ENCODE data around the gene ART4. TPM values are rescaled to one million over a fixed set of nuclear protein-coding genes. Genes with fewer than 3 reads are reported as not detected.

Gene ART4
- total RNA-seq, 1 donor from 2014 or later: not detected

DNA sequence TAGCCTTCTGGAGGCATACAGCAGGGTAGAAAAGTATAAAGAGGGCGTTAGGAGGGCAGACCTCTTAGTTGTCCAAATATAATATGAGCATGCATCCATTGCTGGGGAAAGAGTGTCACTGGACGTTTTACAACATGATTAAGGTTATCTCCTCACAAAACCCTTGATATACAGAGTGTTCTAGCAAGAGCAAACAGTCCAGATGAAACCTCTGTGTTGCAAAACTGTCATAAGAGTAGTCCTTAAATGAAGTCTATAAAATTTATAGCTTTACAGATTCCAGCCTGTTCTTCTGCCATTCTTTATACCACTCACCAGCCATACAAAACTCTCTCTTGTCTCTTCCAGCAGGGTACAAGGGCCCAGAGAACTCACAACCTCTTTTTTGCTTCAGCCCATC lies 61.8 kb downstream of the ART4 start:
- TF ChIP-seq, protein P1, sequence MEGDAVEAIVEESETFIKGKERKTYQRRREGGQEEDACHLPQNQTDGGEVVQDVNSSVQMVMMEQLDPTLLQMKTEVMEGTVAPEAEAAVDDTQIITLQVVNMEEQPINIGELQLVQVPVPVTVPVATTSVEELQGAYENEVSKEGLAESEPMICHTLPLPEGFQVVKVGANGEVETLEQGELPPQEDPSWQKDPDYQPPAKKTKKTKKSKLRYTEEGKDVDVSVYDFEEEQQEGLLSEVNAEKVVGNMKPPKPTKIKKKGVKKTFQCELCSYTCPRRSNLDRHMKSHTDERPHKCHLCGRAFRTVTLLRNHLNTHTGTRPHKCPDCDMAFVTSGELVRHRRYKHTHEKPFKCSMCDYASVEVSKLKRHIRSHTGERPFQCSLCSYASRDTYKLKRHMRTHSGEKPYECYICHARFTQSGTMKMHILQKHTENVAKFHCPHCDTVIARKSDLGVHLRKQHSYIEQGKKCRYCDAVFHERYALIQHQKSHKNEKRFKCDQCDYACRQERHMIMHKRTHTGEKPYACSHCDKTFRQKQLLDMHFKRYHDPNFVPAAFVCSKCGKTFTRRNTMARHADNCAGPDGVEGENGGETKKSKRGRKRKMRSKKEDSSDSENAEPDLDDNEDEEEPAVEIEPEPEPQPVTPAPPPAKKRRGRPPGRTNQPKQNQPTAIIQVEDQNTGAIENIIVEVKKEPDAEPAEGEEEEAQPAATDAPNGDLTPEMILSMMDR (IDR thresholded peaks at IDR 0.05): no peak
- ChIA-PET CTCF (no interaction called here), POLR2A (interaction anchor here (1.2 to 1.3 kb wide), 2 partner anchors 11 to 21 kb away, joined by 10 read pairs; partner anchors contain the start of genes C12orf60 and WBP11)
- peaks cover 15% of the 10 kb centered on the region for H3K36me3 Mint-ChIP-seq (ENCODE audit: low read depth)
- no peaks in the 10 kb centered on the region for H3K9me3 Mint-ChIP-seq
- H3K4me1 Mint-ChIP-seq: peaks cover 8% of the 10 kb centered on the region
- ATAC-seq (ENCODE audit: low read depth) (no peak), DNase-seq (no peak)
- no peak overlapping the region for H3K27ac Mint-ChIP-seq
- intact Hi-C loops (cut with micrococcal nuclease): no loop called here
- H3K4me3 Mint-ChIP-seq: no peak overlapping the region
- no peaks in the 10 kb centered on the region for H3K27me3 Mint-ChIP-seq

DNA sequence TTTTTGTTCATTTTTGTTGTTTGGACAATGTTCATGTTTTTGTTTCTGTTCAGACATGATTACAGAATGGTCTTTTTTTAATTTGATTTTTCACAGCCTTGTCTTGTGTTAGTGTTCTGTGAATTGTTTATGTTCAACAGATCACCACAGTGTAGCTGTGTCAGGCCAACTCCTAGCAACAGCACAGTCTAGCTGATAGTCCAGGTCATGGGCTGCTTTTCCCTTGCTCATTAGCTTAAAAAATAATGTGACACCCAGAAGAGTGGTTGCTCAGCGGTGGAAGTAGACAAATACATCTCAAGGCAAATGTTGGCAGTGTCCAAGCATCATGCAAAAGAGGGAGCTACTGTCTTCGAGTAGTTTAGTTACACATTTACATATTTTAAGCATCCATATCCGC lies 62.5 kb downstream of the ART4 start:
- Mint-ChIP-seq H3K36me3 (ENCODE audit: low read depth) (peaks cover 10% of the 10 kb centered on the region), H3K4me1 (peaks cover 8% of the 10 kb centered on the region), H3K27me3 (no peaks in the 10 kb centered on the region), H3K4me3 (no peak overlapping the region), H3K27ac (no peak overlapping the region), H3K9me3 (no peaks in the 10 kb centered on the region)
- no peak for ATAC-seq (ENCODE audit: low read depth)
- ChIA-PET POLR2A (interaction anchor here (0.6 to 1.0 kb wide), 3 partner anchors 10 to 379 kb away, joined by 3 to 5 read pairs (median 3); partner anchors contain the start of genes C12orf60 and WBP11), CTCF (no interaction called here)
- TF ChIP-seq, protein P1 (IDR thresholded peaks at IDR 0.05): no peak
- DNase-seq: no peak
- intact Hi-C loops (cut with micrococcal nuclease): no loop called here

DNA sequence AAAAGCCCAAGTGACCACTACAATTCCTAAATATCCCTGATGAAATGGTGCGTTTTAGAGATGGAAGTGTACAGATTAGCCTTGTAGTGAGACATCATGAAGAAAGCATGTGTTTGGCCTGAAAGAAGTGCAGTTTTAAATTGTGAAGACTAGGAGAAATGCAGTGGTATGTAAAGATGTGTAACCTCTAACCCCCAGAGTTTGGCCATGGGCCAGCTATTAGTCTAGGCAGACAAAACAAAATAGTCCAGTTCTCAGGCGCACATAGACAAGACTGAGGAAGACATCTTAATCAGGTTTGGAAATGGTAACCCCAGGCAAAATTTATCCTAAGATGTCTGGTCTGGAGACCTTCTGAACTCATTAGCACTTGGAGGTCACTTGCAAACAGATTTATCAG lies 63.5 kb downstream of the ART4 start:
- Mint-ChIP-seq H3K9me3 (no peaks in the 10 kb centered on the region), H3K27me3 (no peaks in the 10 kb centered on the region), H3K4me3 (no peak overlapping the region), H3K36me3 (ENCODE audit: low read depth) (peaks cover 1% of the 10 kb centered on the region), H3K27ac (no peak overlapping the region), H3K4me1 (peaks cover 18% of the 10 kb centered on the region)
- intact Hi-C loops (cut with micrococcal nuclease): no loop called here
- ChIA-PET POLR2A (interaction anchor here (1.0 kb wide), 1 partner anchor 9 kb away, joined by 3 read pairs; a partner anchor contains a TSS), CTCF (no interaction called here)
- ATAC-seq (ENCODE audit: low read depth) (no peak), DNase-seq (no peak)
- TF ChIP-seq, protein P1 (IDR thresholded peaks at IDR 0.05): no peak

DNA sequence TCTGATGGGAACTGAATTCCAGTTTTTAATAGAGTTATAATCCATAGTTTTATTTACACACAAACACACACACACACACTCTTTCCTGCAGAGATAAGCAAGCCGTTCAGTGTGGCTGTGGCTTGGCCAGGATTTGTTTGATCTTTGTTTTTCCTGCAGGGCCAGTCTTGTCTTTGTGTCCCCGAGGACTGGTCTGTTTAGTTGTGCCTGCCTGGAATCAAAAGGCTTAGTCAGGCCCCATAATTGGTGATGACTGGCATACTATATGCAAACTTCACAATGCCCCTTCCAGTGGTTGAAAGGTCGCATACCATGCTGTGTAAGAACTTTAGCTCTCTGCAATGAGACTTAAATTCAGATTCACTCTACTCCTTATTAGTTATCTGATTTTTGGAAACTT lies 66.1 kb downstream of the ART4 start:
- DNase-seq (no peak), ATAC-seq (ENCODE audit: low read depth) (no peak)
- TF ChIP-seq, protein P1 (IDR thresholded peaks at IDR 0.05): no peak
- intact Hi-C loops (cut with micrococcal nuclease): no loop called here
- peaks cover 26% of the 10 kb centered on the region for H3K4me1 Mint-ChIP-seq
- no peaks in the 10 kb centered on the region for H3K9me3 Mint-ChIP-seq
- no peak overlapping the region for H3K27ac Mint-ChIP-seq
- ChIA-PET POLR2A (interaction anchor here (0.9 to 1.1 kb wide), 2 partner anchors 22 to 26 kb away, joined by 3 read pairs; partner anchors contain the start of gene WBP11), CTCF (interaction anchor here (1.2 kb wide), 1 partner anchor 218 kb away, joined by 4 read pairs; no protein-coding TSS in a partner anchor)
- peaks cover 8% of the 10 kb centered on the region for H3K36me3 Mint-ChIP-seq (ENCODE audit: low read depth)
- no peaks in the 10 kb centered on the region for H3K27me3 Mint-ChIP-seq
- H3K4me3 Mint-ChIP-seq: no peak overlapping the region

DNA sequence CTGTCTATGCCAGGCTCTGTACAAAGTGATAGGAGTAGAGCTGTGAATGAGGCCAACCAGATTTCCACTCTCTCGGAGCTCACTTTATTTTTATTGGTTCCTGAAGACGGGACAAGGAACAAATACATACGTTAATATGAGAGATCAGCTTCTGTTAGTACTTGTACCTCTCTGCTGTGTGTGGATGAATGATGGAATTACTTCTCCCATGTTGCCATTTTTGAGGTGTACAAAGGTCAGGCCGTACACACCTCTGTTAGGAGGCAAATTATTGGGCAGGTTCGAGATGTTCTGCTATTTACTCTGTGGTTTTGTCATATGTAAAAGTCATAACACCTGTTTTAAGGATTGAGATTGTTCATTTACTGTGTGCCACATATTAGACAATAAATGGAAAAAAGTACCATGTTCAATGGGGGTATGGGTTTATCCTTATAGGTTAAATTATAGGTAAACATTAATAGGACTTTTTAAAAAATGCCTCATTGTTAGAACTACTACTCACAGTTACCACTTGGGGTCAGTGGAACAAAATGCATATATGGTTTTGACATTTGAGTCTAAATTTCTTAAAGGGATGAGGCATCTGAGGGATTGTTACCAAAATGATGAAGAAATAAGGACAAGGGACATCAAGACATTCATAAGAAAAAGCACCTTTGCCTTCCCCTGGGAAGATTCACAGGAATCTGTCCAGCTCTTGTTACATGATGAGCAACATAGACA lies 66.9 kb downstream of the ART4 start:
- no peak for ATAC-seq (ENCODE audit: low read depth)
- intact Hi-C loops (cut with micrococcal nuclease): loop anchor here (1.0 kb wide), 1 partner anchor 220 kb away; no protein-coding TSS in a partner anchor
- TF ChIP-seq, protein P1 (IDR thresholded peaks at IDR 0.05): no peak
- Mint-ChIP-seq H3K4me3 (no peak overlapping the region), H3K27me3 (no peaks in the 10 kb centered on the region), H3K9me3 (no peaks in the 10 kb centered on the region), H3K36me3 (ENCODE audit: low read depth) (peaks cover 8% of the 10 kb centered on the region), H3K4me1 (peaks cover 34% of the 10 kb centered on the region), H3K27ac (no peak overlapping the region)
- DNase-seq: no peak
- ChIA-PET CTCF (interaction anchor here (0.9 to 1.2 kb wide), 2 partner anchors 116 to 219 kb away, joined by 3 to 4 read pairs; no protein-coding TSS in a partner anchor), POLR2A (interaction anchor here (0.9 to 8.2 kb wide), 4 partner anchors 23 to 183 kb away, joined by 3 to 98 read pairs (median 38); partner anchors contain the start of genes ARHGDIB, C12orf60 and WBP11)
